Gastroesophageal sphincter (tissue), 4 donors: ENCODE measurements around the gene CARD9. TPM values are rescaled to one million over a fixed set of nuclear protein-coding genes. Genes with fewer than 3 reads are reported as not detected.
A peak's percentile ranks its signal among the peaks of the same experiment; 100 is the strongest.

Experiments used
- ATAC-seq: fragments of 150-250 bp; one replicate; pipeline ENCODE4 v1.9.1; 2016; ENCODE audit warnings: mild to moderate bottlenecking, moderate library complexity
- H3K27ac ChIP-seq, 4 donors: fragments of 200-600 bp; sonication (generic) in 3 of 4; 1 replicate in 3 of 4; 2 replicates in 1 of 4; pipeline ENCODE4 v1.5.1; 2016 to 2019
- H3K27me3 ChIP-seq: fragments of 200-600 bp; sonication (generic); one replicate; pipeline ENCODE4 v1.5.1; 2019
- H3K36me3 ChIP-seq, 2 donors: fragments of 200-600 bp; sonication (generic); one replicate each; pipeline ENCODE4 v1.5.1; 2019; ENCODE audit warnings: control low read depth in 1 of 2
- H3K4me1 ChIP-seq, 3 donors: fragments of 200-600 bp; sonication (generic); 1 replicate in 2 of 3; 2 replicates in 1 of 3; pipeline ENCODE4 v1.5.1; 2016 to 2019; ENCODE audit warnings: control low read depth in 2 of 3
- H3K4me3 ChIP-seq, 2 donors: fragments of 200-600 bp; sonication (generic); one replicate each; pipeline ENCODE4 v1.5.1; 2019; ENCODE audit warnings: mild to moderate bottlenecking in 1 of 2, moderate library complexity in 1 of 2
- H3K9me3 ChIP-seq, 3 donors: fragments of 200-600 bp; sonication (generic); one replicate each; pipeline ENCODE4 v1.5.1; 2017 to 2019; ENCODE audit warnings: control low read depth in 2 of 3
- EP300 ChIP-seq: sonication (generic); formaldehyde crosslinking; IDR thresholded peaks from one replicate; pipeline ENCODE4 v1.6.1; 2017; ENCODE audit warnings: antibody characterized with exemption, mild to moderate bottlenecking
- POLR2A ChIP-seq, 2 donors: fragments of 450-650 bp; IDR thresholded peaks; one replicate each; pipeline ENCODE4 v1.6.1; 2017; ENCODE audit warnings: antibody characterized with exemption in 2 of 2, mild to moderate bottlenecking in 2 of 2, moderate library complexity in 1 of 2
- POLR2AphosphoS5 ChIP-seq: sonication (generic); formaldehyde crosslinking; IDR thresholded peaks from one replicate; pipeline ENCODE4 v1.6.1; 2017; ENCODE audit warnings: antibody characterized with exemption
- WGBS, 2 donors: methylation state at CpG; one replicate each; pipeline ENCODE4 v1.1.5; 2018; ENCODE audit warnings: low coverage in 1 of 2; 5-methylcytosine and 5-hydroxymethylcytosine counted together
- total RNA-seq, 4 donors: library from RNA; depleted of rRNA; stranded (reverse); fragments of >200 nt; gene quantifications; one replicate each; pipeline ENCODE4 v1.1.0, GENCODE V29; 2016
- TF ChIP-seq, protein P1 (sequence below), 4 experiments: fragments of 200-600 bp in 2 of 4; fragments of 450-650 bp in 2 of 4; sonication (generic) in 1 of 4; IDR thresholded peaks; one replicate each; pipeline ENCODE4 v1.5.1; 2017 to 2019; ENCODE audit warnings: antibody characterized with exemption in 4 of 4, mild to moderate bottlenecking in 2 of 4, moderate library complexity in 2 of 4

Gene CARD9
- total RNA-seq, 4 donors from 2014 or later = 1.3 to 2.3 (median 1.8) TPM

DNA sequence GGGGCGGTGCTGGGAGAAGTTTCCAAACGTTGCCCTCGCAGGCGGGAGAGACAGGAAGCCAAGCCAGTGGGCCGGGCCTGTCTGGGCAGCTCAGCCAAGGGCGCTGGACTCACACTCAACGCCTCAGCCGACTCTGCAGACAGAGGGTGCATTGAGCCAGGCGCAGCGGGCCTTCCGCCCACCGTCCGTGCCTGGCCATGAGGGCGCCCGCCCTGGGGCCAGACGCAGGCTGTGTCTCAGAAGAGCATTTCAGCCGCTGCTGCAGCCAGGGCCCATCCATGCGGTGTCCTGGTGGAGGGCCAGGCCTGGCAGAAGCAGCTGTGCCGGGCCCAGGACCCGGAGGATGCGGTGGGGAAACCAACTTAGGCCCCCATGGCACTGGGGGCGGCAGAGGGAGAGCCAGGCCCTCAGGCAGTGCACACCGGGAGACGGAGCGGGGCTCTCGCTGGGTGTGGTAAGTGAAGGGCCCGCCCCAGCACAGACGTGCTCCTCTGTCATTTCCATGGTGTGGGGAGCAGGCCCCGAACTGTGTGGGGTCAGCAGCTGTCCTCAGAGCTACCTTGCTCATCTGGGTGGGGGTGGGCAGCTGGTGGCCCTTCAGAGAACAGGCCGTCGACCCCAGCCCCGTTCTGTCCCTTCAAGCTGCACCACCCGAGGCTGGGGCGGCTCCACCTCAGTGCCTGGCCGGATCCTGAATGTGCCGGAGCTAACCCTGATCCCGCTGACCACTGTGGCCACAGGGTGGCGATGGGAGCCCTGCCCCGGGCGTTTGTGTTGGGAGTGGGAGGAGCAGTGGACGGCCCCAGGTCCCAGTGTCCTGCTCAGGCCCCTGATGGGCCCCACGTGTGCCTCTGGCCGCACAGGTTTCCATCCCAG is 27.9 kb downstream of the CARD9 start:
- peak; percentile 64 for ATAC-seq

DNA sequence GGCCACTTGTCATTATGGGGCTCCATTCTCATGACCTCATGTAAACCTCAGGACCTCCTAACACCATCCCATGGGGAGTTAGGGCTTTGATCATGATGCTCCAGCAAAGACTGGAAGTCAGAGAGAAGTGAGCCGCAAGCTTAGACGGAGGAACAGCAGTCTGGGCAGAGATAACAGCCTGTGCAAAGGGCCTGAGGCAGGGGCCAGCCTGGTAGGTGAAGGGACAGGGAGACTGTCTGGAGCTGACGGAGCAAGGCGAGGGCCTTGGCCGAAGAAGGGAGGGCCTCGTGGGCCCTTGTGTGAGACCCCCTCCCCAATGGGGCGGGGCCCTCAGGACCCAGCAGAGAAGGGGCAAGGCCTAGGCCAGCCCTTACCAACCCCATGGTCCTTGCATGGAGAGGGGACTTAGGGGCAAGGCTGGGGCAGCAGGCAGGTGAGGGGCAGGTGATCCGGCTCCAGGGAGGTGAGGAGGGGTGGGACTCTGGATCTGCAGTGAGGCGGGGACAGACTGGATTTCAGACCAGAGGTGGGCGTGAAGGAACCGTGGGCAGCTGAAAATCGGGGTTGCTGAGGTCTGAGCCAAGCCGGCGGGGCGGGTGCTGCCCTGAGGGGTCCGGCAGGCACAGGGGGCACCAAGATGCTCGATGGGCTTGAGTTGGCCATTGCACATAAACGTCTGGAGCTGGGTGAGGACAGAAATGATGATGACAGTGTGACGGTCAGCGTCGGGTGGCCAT is 28.8 kb downstream of the CARD9 start:
- Histone ChIP-seq H3K4me3 (no peak overlapping the region), H3K36me3 (peaks cover 0 to 27% of the 10 kb centered on the region in 2 donors), H3K4me1 (peaks cover 0 to 54% (median 16%) of the 10 kb centered on the region in 3 donors), H3K27ac (peak overlapping the region in 3 of 4 donors; percentile 50 to 58 (median 51)), H3K27me3 (no peaks in the 10 kb centered on the region), H3K9me3 (no peaks in the 10 kb centered on the region)
- ATAC-seq = no peak
- TF ChIP-seq POLR2AphosphoS5 (no peak), EP300 (no peak), POLR2A (IDR thresholded peaks at IDR 0.05) (no peak)
- TF ChIP-seq, protein P1, sequence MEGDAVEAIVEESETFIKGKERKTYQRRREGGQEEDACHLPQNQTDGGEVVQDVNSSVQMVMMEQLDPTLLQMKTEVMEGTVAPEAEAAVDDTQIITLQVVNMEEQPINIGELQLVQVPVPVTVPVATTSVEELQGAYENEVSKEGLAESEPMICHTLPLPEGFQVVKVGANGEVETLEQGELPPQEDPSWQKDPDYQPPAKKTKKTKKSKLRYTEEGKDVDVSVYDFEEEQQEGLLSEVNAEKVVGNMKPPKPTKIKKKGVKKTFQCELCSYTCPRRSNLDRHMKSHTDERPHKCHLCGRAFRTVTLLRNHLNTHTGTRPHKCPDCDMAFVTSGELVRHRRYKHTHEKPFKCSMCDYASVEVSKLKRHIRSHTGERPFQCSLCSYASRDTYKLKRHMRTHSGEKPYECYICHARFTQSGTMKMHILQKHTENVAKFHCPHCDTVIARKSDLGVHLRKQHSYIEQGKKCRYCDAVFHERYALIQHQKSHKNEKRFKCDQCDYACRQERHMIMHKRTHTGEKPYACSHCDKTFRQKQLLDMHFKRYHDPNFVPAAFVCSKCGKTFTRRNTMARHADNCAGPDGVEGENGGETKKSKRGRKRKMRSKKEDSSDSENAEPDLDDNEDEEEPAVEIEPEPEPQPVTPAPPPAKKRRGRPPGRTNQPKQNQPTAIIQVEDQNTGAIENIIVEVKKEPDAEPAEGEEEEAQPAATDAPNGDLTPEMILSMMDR (IDR thresholded peaks at IDR 0.05) = no peak
- WGBS, 2 donors = 74 to 86% methylated on average over 9 to 21 of the region's 21 CpGs

More for the DNA sequence above, 27.9 kb downstream of the CARD9 start:
- Histone ChIP-seq H3K27ac (peak overlapping the region in 3 of 4 donors; percentile 50 to 71 (median 58)), H3K4me1 (peaks cover 0 to 53% (median 16%) of the 10 kb centered on the region in 3 donors), H3K9me3 (no peaks in the 10 kb centered on the region), H3K27me3 (no peaks in the 10 kb centered on the region), H3K36me3 (peaks cover 0 to 27% of the 10 kb centered on the region in 2 donors), H3K4me3 (peak overlapping the region in 1 of 2 donors; percentile 20)
- TF ChIP-seq POLR2AphosphoS5 = no peak
- TF ChIP-seq, protein P1 (IDR thresholded peaks at IDR 0.05) = peak in 3 of 4 experiments; percentile 36 to 53 (median 50)
- 63 to 89% methylated on average over 7 to 10 of the region's 43 CpGs for WGBS, 2 donors

DNA sequence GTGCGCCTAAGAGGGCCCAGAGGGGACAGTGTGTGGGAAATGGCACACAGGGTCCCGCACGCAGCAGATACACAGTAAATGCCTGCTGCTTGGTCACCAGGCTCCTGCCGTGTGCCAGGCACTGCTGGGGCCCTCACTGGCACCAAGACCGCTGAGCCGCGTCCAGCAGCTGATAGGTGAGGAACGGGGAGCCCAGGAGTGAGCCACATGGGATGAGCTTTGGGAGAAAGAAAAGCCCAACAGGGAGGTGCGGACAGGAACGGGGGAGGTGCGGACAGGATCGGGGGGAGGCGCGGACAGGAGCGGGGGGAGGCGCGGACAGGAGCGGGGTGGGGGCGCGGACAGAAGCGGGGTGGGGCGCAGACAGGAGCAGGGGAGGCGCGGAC is 29.6 kb downstream of the CARD9 start:
- Histone ChIP-seq H3K4me3 (no peak overlapping the region), H3K9me3 (no peaks in the 10 kb centered on the region), H3K4me1 (peaks cover 0 to 63% (median 16%) of the 10 kb centered on the region in 3 donors), H3K36me3 (peaks cover 0 to 27% of the 10 kb centered on the region in 2 donors), H3K27ac (peak overlapping the region in 1 of 4 donors; percentile 80), H3K27me3 (no peaks in the 10 kb centered on the region)
- ATAC-seq = no peak
- TF ChIP-seq, protein P1 (IDR thresholded peaks at IDR 0.05) = no peak
- no peak for TF ChIP-seq EP300
- 87% methylated on average over 3 of the region's 24 CpGs; no CpG with 5 or more reads in 1 of the 2 donors for WGBS, 2 donors

DNA sequence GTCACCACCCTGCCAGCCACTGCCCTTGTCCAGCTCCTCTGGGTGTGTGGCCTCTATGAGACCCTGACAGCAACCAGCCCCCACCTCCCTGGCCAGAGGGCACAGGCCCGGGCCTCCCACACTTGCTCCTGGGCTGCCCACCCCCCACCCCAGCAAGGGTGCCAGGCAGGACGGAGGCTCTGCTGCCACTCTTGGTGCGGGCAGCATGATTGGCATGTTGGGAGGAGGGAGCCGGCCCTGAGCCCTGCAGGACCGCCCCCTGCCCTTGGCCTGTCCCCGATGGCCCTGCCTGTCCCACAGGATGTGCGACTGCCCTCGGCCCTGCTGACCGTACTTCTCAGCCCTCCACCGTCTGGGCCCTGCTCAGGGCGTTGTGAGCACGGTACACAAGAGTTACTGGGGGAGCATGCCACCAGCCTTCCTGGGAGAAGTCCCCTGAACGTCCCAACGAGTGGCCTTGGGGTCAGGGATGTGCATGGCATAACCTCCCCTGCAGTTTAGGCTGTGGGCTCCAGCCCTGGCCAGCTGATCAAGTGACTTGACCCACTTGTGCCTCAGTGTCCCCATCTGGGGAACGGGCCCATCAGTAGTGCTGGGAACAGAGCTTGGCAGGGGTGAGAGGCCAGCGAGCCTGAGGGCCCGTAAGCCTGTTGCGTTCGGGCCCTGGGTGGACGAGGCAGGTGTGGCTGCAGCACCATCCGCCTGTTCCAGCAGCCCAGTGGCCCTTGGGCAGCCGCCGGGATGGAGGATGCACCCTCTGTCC is 30.2 kb downstream of the CARD9 start:
- no peak for ATAC-seq
- Histone ChIP-seq H3K27me3 (no peaks in the 10 kb centered on the region), H3K9me3 (no peaks in the 10 kb centered on the region), H3K36me3 (peaks cover 0 to 30% of the 10 kb centered on the region in 2 donors), H3K4me1 (peaks cover 0 to 64% (median 16%) of the 10 kb centered on the region in 3 donors), H3K4me3 (peak overlapping the region in 1 of 2 donors; percentile 58), H3K27ac (peak overlapping the region in 3 of 4 donors; percentile 64 to 80 (median 68))
- WGBS, 2 donors = 17 to 90% methylated on average over 1 to 2 of the region's 23 CpGs
- TF ChIP-seq, protein P1 (IDR thresholded peaks at IDR 0.05) = no peak
- no peak for TF ChIP-seq POLR2A (IDR thresholded peaks at IDR 0.05)
- TF ChIP-seq EP300 = no peak
